Neural cell (in vitro differentiated cells): ENCODE results near the gene TBPL1.

ENCODE experiments used
- POLR2AphosphoS5 ChIP-seq: IDR thresholded peaks from 2 replicates; pipeline ENCODE4 v1.6.1; 2012
- TF ChIP-seq, protein P1 (sequence below): fragments of 450-650 bp; IDR thresholded peaks from 2 replicates; pipeline ENCODE4 v1.5.1; 2014; ENCODE audit warnings: antibody characterized with exemption, mild to moderate bottlenecking, moderate library complexity; ENCODE audit not compliant: poor library complexity, severe bottlenecking

GRCh38 chr6:133965817-133966360 lies 12.9 kb downstream of the TBPL1 start:
- TF ChIP-seq, protein P1, sequence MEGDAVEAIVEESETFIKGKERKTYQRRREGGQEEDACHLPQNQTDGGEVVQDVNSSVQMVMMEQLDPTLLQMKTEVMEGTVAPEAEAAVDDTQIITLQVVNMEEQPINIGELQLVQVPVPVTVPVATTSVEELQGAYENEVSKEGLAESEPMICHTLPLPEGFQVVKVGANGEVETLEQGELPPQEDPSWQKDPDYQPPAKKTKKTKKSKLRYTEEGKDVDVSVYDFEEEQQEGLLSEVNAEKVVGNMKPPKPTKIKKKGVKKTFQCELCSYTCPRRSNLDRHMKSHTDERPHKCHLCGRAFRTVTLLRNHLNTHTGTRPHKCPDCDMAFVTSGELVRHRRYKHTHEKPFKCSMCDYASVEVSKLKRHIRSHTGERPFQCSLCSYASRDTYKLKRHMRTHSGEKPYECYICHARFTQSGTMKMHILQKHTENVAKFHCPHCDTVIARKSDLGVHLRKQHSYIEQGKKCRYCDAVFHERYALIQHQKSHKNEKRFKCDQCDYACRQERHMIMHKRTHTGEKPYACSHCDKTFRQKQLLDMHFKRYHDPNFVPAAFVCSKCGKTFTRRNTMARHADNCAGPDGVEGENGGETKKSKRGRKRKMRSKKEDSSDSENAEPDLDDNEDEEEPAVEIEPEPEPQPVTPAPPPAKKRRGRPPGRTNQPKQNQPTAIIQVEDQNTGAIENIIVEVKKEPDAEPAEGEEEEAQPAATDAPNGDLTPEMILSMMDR, result no peak
- no peak for TF ChIP-seq POLR2AphosphoS5
